Midbrain (tissue), 1 donor: ENCODE data around the gene MEGF9.
"Not testable (repeated sequence)": the region's sequence is repeated elsewhere in the genome, so short reads cannot be mapped to it uniquely, and the experiment has no call there.

Experiments
- DNase-seq: peaks from one replicate; lab custom pipeline; 2025; lab: John Stamatoyannopoulos, UW

The MEGF9 gene

GRCh38 chr9:120571443-120572257, 142.6 kb downstream of the MEGF9 start:
- DNase-seq = peak; percentile 78

- DNase-seq = no peak
Measured at GRCh38 chr9:120570296-120570695, 144.0 kb downstream of the MEGF9 start.

GRCh38 chr9:120569556-120569955, 144.7 kb downstream of the MEGF9 start:
- DNase-seq = no peak

- DNase-seq = no peak
Measured at GRCh38 chr9:120568816-120569215, 145.5 kb downstream of the MEGF9 start.

- DNase-seq = no peak
Measured at GRCh38 chr9:120567874-120568273, 146.4 kb downstream of the MEGF9 start.

GRCh38 chr9:120567081-120567480, 147.2 kb downstream of the MEGF9 start:
- no peak for DNase-seq

GRCh38 chr9:120564589-120564988, 149.7 kb downstream of the MEGF9 start:
- no peak for DNase-seq

- no peak for DNase-seq
Measured at GRCh38 chr9:120562861-120563443, 151.3 kb downstream of the MEGF9 start.

- no peak for DNase-seq
Measured at GRCh38 chr9:120561709-120562108, 152.6 kb downstream of the MEGF9 start.

GRCh38 chr9:120559546-120559945, 154.7 kb downstream of the MEGF9 start:
- no peak for DNase-seq

GRCh38 chr9:120558454-120558853, 155.8 kb downstream of the MEGF9 start:
- no peak for DNase-seq

- DNase-seq = no peak
Measured at GRCh38 chr9:120557205-120557604, 157.1 kb downstream of the MEGF9 start.

GRCh38 chr9:120556775-120557174, 157.5 kb downstream of the MEGF9 start:
- no peak for DNase-seq

- DNase-seq = no peak
Measured at GRCh38 chr9:120555839-120556238, 158.4 kb downstream of the MEGF9 start.

- DNase-seq = not testable (repeated sequence)
Measured at GRCh38 chr9:120552210-120552704, 162.0 kb downstream of the MEGF9 start.
